GM12872 (cell line): ENCODE results near the gene RFTN1.

ENCODE experiments used
- TF ChIP-seq, protein P1 (sequence below): IDR thresholded peaks from 3 replicates; pipeline ENCODE4 v1.5.1; 2011; ENCODE audit warnings: low read depth, mild to moderate bottlenecking, low read length, moderate library complexity; ENCODE audit not compliant: insufficient read depth

Gene RFTN1

GRCh38 chr3:16298891-16299290 lies 214.6 kb downstream of the RFTN1 start:
- TF ChIP-seq, protein P1, sequence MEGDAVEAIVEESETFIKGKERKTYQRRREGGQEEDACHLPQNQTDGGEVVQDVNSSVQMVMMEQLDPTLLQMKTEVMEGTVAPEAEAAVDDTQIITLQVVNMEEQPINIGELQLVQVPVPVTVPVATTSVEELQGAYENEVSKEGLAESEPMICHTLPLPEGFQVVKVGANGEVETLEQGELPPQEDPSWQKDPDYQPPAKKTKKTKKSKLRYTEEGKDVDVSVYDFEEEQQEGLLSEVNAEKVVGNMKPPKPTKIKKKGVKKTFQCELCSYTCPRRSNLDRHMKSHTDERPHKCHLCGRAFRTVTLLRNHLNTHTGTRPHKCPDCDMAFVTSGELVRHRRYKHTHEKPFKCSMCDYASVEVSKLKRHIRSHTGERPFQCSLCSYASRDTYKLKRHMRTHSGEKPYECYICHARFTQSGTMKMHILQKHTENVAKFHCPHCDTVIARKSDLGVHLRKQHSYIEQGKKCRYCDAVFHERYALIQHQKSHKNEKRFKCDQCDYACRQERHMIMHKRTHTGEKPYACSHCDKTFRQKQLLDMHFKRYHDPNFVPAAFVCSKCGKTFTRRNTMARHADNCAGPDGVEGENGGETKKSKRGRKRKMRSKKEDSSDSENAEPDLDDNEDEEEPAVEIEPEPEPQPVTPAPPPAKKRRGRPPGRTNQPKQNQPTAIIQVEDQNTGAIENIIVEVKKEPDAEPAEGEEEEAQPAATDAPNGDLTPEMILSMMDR = no peak

DNA sequence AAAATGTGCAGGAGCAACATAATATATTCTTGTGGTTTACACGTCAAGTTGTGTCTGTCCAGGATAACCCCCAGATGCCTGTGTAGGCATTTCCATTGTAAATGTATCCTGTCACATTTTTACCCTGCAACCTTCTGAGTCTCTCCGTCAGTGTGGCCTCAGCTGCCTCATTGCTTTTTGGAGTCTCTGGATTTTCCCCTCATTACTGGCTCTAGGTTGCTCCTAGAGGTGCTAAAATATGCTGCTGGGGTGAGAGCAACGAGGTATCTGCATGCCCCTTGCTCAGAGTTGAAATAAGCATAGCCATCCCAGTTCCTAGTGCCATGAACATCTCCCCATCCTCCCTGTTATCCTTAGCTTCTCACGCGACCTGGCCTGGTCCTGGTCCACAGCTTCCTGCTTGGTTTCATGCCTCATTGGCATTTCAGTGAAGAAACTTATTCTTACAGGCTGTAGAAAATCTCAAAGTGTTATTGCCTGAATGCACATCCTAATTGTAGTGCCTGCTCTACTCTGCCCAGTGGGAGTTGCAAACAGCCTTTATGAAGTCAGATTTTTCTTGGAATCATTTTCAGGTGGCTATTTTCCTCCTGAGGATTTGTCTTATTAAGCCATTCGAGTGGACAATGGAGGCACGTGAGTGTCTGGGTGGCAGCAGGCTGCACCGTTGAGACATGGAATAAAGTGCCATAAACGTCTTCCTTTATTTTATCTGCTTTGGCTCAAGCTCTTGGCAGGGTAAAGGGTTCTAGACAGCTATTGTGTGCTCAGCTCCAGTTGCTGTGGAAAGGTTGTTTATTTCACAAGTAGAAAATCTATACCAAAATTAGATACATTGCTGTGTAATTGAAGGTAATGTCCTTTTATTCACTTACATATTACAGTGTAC lies 215.3 kb downstream of the RFTN1 start:
- TF ChIP-seq, protein P1 = no peak

GRCh38 chr3:16295298-16295890 lies 218.1 kb downstream of the RFTN1 start:
- TF ChIP-seq, protein P1 = no peak

DNA sequence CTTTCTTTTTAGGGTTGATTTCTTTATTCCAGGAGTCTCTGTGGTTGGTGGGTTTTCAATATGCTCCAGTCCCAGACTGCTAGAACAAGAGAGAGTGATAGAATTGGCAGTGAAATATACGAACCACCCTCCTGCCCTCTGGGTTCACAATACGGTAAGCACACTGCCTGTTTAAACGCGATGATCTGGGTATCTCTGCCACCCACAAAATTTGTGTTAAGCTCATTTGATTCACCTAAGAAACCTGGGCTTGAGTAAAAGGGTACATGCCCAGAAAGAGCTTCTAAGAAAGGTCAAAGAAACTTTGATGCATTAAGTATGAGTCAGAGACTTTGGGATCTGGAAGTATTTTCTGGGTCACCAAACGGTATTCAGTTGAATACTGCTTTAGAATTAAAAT lies 218.7 kb downstream of the RFTN1 start:
- TF ChIP-seq, protein P1 = no peak

DNA sequence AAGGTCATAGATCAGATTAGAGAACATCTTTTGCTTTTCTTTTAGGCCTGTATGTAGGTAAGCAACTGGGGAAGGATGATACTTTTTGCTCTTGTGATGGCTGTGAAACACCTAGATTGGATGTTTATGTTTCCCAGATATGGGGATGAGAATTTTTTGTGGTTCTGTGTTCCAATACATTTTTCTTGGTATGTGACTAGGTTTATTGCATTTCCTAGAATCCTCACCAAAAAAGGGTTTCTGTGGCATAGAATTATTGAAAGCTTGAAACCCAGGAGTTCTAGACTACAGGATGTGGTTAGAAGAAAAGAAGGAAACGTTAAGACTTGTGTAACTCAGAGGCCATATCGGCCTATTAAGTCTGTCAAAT lies 222.7 kb downstream of the RFTN1 start:
- TF ChIP-seq, protein P1 = no peak

DNA sequence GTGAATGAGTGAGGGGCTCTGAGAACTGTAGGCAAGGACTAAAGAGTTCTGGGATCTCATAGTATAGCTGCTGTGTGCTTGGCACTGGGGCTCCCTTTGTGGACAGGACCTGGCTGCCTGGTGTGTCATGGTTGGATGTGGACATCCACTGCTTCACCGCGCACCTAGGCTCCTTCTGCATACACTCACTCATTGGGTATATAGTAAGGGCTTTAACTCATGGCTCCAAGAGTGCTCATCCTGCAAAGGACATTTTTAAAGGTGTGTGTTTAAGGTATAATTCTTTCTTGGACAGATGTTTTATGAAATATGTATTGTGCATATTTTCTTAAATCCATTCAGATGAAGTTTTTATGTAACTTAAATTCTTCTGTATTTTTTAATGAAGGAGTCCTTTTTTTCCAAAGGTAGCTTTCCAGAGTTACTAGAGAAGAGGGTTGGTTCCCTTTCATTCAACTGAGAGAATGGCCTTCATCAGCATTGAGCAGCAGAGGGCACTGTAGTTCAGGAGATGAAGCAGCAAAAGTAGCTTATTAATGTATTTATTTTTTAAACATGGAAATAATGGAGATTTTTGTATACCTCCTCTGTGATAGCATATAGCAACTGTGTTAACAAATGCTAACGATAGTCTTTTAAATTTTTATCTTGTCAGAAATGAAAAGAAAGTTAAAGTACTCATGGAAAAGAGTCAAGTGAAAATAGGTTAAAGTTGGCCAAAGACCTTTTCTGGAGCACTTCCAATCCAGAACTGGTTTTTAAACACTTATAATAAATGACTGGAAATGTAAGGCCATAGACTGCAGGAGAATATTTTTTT lies 223.3 kb downstream of the RFTN1 start:
- TF ChIP-seq, protein P1 = peak; percentile 65
